Loucy (cell line): Measurements from ENCODE around the gene MT1A.

Experiments used
- EZH2phosphoT487 ChIP-seq: fragments of 200-600 bp; IDR thresholded peaks from 2 replicates; pipeline ENCODE4 v1.6.1; 2018; ENCODE audit warnings: antibody characterized with exemption, mild to moderate bottlenecking, moderate library complexity, borderline replicate concordance
- TF ChIP-seq, protein P1 (sequence below): fragments of 200-600 bp; sonication (generic); conservative IDR thresholded peaks from 2 replicates; pipeline ENCODE4 v1.5.1; 2014; ENCODE audit warnings: mild to moderate bottlenecking, antibody characterized with exemption, low read length

DNA sequence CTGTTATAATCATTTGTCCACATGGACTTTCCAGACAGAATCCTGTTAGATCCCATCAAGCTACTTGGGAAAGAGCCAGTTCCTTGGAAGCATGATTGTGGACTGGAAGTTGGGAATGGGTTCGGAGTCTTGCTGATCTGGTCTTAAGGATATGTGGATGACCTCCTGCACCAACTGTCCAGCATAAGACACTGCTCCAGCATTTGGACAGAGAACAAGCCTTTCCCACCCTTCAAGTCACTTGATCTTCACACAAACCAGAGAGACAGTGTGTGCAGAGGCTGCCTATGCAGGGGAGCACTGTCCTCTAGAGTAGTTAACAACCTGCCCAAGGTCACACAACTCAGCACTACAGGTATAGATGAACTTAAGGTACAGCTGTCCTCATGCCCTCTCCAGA, 7.4 kb downstream of the MT1A start:
- TF ChIP-seq, protein P1, sequence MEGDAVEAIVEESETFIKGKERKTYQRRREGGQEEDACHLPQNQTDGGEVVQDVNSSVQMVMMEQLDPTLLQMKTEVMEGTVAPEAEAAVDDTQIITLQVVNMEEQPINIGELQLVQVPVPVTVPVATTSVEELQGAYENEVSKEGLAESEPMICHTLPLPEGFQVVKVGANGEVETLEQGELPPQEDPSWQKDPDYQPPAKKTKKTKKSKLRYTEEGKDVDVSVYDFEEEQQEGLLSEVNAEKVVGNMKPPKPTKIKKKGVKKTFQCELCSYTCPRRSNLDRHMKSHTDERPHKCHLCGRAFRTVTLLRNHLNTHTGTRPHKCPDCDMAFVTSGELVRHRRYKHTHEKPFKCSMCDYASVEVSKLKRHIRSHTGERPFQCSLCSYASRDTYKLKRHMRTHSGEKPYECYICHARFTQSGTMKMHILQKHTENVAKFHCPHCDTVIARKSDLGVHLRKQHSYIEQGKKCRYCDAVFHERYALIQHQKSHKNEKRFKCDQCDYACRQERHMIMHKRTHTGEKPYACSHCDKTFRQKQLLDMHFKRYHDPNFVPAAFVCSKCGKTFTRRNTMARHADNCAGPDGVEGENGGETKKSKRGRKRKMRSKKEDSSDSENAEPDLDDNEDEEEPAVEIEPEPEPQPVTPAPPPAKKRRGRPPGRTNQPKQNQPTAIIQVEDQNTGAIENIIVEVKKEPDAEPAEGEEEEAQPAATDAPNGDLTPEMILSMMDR: no peak
- TF ChIP-seq EZH2phosphoT487: no peak
